Measurements from ENCODE around the gene SLC8A3.

DNA sequence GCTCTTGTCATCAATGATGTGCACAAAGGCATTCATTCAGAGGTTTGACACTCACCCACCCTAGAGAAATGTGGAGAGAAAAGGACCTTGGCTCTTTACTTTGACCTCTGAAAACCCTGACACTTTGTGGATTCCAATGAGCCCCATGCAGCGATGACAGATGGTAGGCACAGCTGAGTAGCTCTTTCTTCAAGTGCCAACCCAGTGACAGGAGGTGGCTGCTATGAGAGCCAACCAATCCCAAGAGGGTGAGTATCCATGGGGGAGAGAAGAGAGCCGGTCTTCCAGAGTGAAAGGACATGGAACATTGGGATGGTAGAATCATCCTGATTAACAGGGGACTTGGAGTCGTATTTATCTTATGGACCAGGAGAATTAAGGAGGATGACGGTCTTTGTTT, 17.8 kb downstream of the SLC8A3 start:
- TF ChIP-seq, protein P1, sequence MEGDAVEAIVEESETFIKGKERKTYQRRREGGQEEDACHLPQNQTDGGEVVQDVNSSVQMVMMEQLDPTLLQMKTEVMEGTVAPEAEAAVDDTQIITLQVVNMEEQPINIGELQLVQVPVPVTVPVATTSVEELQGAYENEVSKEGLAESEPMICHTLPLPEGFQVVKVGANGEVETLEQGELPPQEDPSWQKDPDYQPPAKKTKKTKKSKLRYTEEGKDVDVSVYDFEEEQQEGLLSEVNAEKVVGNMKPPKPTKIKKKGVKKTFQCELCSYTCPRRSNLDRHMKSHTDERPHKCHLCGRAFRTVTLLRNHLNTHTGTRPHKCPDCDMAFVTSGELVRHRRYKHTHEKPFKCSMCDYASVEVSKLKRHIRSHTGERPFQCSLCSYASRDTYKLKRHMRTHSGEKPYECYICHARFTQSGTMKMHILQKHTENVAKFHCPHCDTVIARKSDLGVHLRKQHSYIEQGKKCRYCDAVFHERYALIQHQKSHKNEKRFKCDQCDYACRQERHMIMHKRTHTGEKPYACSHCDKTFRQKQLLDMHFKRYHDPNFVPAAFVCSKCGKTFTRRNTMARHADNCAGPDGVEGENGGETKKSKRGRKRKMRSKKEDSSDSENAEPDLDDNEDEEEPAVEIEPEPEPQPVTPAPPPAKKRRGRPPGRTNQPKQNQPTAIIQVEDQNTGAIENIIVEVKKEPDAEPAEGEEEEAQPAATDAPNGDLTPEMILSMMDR (IDR thresholded peaks at IDR 0.05): no peak
- no peak for TF ChIP-seq POLR2A (IDR thresholded peaks at IDR 0.05)
